ENCODE results near the gene ADGRG6.
"Not testable (repeated sequence)": the region's sequence is repeated elsewhere in the genome, so short reads cannot be mapped to it uniquely, and the experiment has no call there.

ADGRG6 gene

GRCh38 chr6:142301651-142302391 lies at the start of gene ADGRG6:
TSS of gene ADGRG6 (plus strand) at chr6:142302007. CDS start at chr6:142302330, 323 bp downstream.
- DNase-seq = peak; percentile 68

GRCh38 chr6:142254513-142254912 lies 47.3 kb upstream of the ADGRG6 start:
- DNase-seq = no peak

- DNase-seq = no peak
Measured at GRCh38 chr6:142255785-142256184, 46.0 kb upstream of the ADGRG6 start.

GRCh38 chr6:142258305-142258704 lies 43.5 kb upstream of the ADGRG6 start:
- DNase-seq = no peak

GRCh38 chr6:142258757-142259156 lies 43.0 kb upstream of the ADGRG6 start:
- DNase-seq = no peak

- no peak for DNase-seq
Measured at GRCh38 chr6:142260748-142261147, 41.1 kb upstream of the ADGRG6 start.

- no peak for DNase-seq
Measured at GRCh38 chr6:142262231-142262630, 39.6 kb upstream of the ADGRG6 start.

- DNase-seq = no peak
Measured at GRCh38 chr6:142265476-142265875, 36.3 kb upstream of the ADGRG6 start.

GRCh38 chr6:142266060-142266459 lies 35.7 kb upstream of the ADGRG6 start:
- no peak for DNase-seq

GRCh38 chr6:142271476-142271875 lies 30.3 kb upstream of the ADGRG6 start:
- DNase-seq = no peak

- DNase-seq = no peak
Measured at GRCh38 chr6:142274656-142275055, 27.2 kb upstream of the ADGRG6 start.

GRCh38 chr6:142275236-142276006 lies 26.4 kb upstream of the ADGRG6 start:
- no peak for DNase-seq

GRCh38 chr6:142276256-142276655 lies 25.6 kb upstream of the ADGRG6 start:
- no peak for DNase-seq

GRCh38 chr6:142279350-142280180 lies 22.2 kb upstream of the ADGRG6 start:
- no peak for DNase-seq

GRCh38 chr6:142280265-142280664 lies 21.5 kb upstream of the ADGRG6 start:
- DNase-seq = no peak

GRCh38 chr6:142280927-142281326 lies 20.9 kb upstream of the ADGRG6 start:
- DNase-seq = no peak

GRCh38 chr6:142283138-142283537 lies 18.7 kb upstream of the ADGRG6 start:
- DNase-seq = not testable (repeated sequence)

GRCh38 chr6:142284419-142284818 lies 17.4 kb upstream of the ADGRG6 start:
- DNase-seq = no peak

GRCh38 chr6:142285235-142286087 lies 16.3 kb upstream of the ADGRG6 start:
- no peak for DNase-seq

GRCh38 chr6:142286088-142286409 lies 15.8 kb upstream of the ADGRG6 start:
- no peak for DNase-seq

GRCh38 chr6:142289687-142290086 lies 12.1 kb upstream of the ADGRG6 start:
- DNase-seq = no peak

- DNase-seq = no peak
Measured at GRCh38 chr6:142290851-142291250, 11.0 kb upstream of the ADGRG6 start.

GRCh38 chr6:142291512-142291911 lies 10.3 kb upstream of the ADGRG6 start:
- DNase-seq = no peak

Measured in NCI-H146 (cell line).